Activated CD4-positive, alpha-beta memory T cell treated with anti-CD3 and anti-CD28 coated beads for 36 hours (primary cell): ENCODE measurements around the gene LIPT1. TPM values are rescaled to one million over a fixed set of nuclear protein-coding genes. Genes with fewer than 3 reads are reported as not detected.

ENCODE experiments used
- CTCF ChIA-PET: fragments of 350-600 bp; sonication (Branson Sonifier 250); formaldehyde crosslinking; loops from one replicate; lab custom pipeline; 2021; ENCODE audit warnings: antibody characterized with exemption, inconsistent platforms; lab: Charles Lee
- POLR2A ChIA-PET: fragments of 350-600 bp; sonication (Branson Sonifier 250); formaldehyde crosslinking; loops from one replicate; lab custom pipeline; 2021; ENCODE audit warnings: antibody characterized with exemption; lab: Charles Lee
- DNase-seq: peaks from one replicate; pipeline ENCODE4 v3.0.0-alpha.2; 2020
- H3K27ac Mint-ChIP-seq: one replicate; pipeline ENCODE4 v1.8.0; 2021; ENCODE audit warnings: mixed read lengths
- H3K27me3 Mint-ChIP-seq: one replicate; pipeline ENCODE4 v1.8.0; 2021; ENCODE audit warnings: mixed read lengths
- H3K36me3 Mint-ChIP-seq: one replicate; pipeline ENCODE4 v1.8.0; 2021; ENCODE audit warnings: mixed read lengths
- H3K4me1 Mint-ChIP-seq: one replicate; pipeline ENCODE4 v1.8.0; 2021; ENCODE audit warnings: low read depth, mixed read lengths
- H3K4me3 Mint-ChIP-seq: one replicate; pipeline ENCODE4 v1.8.0; 2021; ENCODE audit warnings: mild to moderate bottlenecking, mixed read lengths
- H3K9me3 Mint-ChIP-seq: one replicate; pipeline ENCODE4 v1.8.0; 2021; ENCODE audit warnings: mixed read lengths
- intact Hi-C: fragments of 100-400 bp; cut with micrococcal nuclease; formaldehyde crosslinking; loops from one replicate; pipeline ENCODE4 v1.15.1; 2023
- total RNA-seq, 2 experiments: library from RNA; stranded (reverse); gene quantifications; one replicate each; pipeline ENCODE4 v1.2.3, GENCODE V29; 2021

Gene LIPT1
- total RNA-seq, 2 experiments from 2014 or later: 3.3 to 4.6 TPM

DNA sequence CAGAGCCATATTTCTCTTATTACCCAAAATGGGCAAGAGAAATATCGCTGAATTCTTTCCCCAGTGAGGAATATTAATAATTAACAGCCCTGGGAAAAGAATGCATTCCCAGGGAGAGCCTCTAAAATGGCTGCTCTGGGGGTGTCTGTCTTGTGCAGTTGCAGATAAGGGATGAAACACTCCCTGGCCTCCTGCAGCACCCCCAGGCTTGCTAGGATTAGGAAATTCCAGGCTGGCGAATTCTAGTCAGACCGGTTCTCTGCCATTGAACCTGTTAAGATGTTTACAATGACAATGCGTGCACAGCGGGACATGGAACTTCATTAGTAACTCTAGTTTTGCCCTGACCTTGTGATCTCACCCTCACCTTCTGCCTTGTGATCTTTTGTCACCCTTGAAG, 50.7 kb downstream of the LIPT1 start:
- CTCF ChIA-PET: no interaction called here
- POLR2A ChIA-PET: no interaction called here

More for the DNA sequence above, 50.7 kb downstream of the LIPT1 start:
- Mint-ChIP-seq H3K36me3 (peaks cover 24% of the 10 kb centered on the region), H3K4me1 (no peaks in the 10 kb centered on the region), H3K9me3 (peaks cover 4% of the 10 kb centered on the region), H3K4me3 (no peak overlapping the region), H3K27ac (no peak overlapping the region), H3K27me3 (no peaks in the 10 kb centered on the region)
- no peak for DNase-seq
- intact Hi-C loops: no loop called here

Other genes with a start within 250 kb of the LIPT1 start
- under 1 TPM; 0.12 to 0.31 TPM for gene CRACDL, start 218.7 kb upstream of the LIPT1 start, total RNA-seq
- under 1 TPM; 0.48 to 0.50 TPM for gene C2orf15, start 13.3 kb upstream of the LIPT1 start, total RNA-seq
- gene TSGA10, start within 50 bp of the LIPT1 start, total RNA-seq: 1 to 10 TPM; 6.3 to 7.0 TPM
- 10 to 100 TPM; 67.4 to 75.5 TPM for gene MITD1, start 26.1 kb downstream of the LIPT1 start, total RNA-seq
- 10 to 100 TPM; 30.3 to 30.8 TPM for gene MRPL30, start 26.2 kb downstream of the LIPT1 start, total RNA-seq
- not detected for gene LYG2, start 100.7 kb downstream of the LIPT1 start, total RNA-seq
- 1 to 10 TPM in 1 of 2 experiments, under 1 TPM in 1; 0.29 to 1.2 TPM for gene LYG1, start 146.2 kb downstream of the LIPT1 start, total RNA-seq
- gene TXNDC9, start 181.4 kb downstream of the LIPT1 start, total RNA-seq: 10 to 100 TPM; 29.6 to 30.5 TPM
- gene EIF5B, start 182.4 kb downstream of the LIPT1 start, total RNA-seq: 10 to 100 TPM; 69.7 to 72.0 TPM